Measurements from ENCODE around the gene PCBP2.
A peak's percentile ranks its signal among the peaks of the same experiment; 100 is the strongest.

Gene PCBP2

GRCh38 chr12:53495903-53496751 is 44.2 kb downstream of the PCBP2 start:
- DNase-seq, result no peak

- DNase-seq, result no peak
These were observed 44.8 kb downstream of the PCBP2 start for GRCh38 chr12:53496752-53497032.

- DNase-seq, result no peak
These were observed 45.6 kb downstream of the PCBP2 start for GRCh38 chr12:53497461-53497860.

- DNase-seq, result no peak
These were observed 46.3 kb downstream of the PCBP2 start for GRCh38 chr12:53498235-53498630.

GRCh38 chr12:53499266-53500141 is 47.6 kb downstream of the PCBP2 start, which contains the start of gene MAP3K12:
TSS of gene MAP3K12 (minus strand) at chr12:53499458. CDS start at chr12:53487391, 12,067 bp downstream.
- peak; percentile 58 to 66 for DNase-seq

GRCh38 chr12:53500142-53500775 is 48.4 kb downstream of the PCBP2 start:
- DNase-seq, result no peak

- DNase-seq, result peak; percentile 99
These were observed 49.1 kb downstream of the PCBP2 start, which contains the start of gene TARBP2 for GRCh38 chr12:53500776-53501614. TSS of gene TARBP2 (plus strand) at chr12:53501283. CDS start at chr12:53501409, 126 bp downstream.

GRCh38 chr12:53501615-53502181 is 49.8 kb downstream of the PCBP2 start:
- DNase-seq, result no peak

GRCh38 chr12:53502331-53502730 is 50.4 kb downstream of the PCBP2 start:
- DNase-seq, result no peak

GRCh38 chr12:53502983-53503728 is 51.3 kb downstream of the PCBP2 start:
- DNase-seq, result no peak

GRCh38 chr12:53504004-53504920 is 52.4 kb downstream of the PCBP2 start:
- no peak for DNase-seq

GRCh38 chr12:53505086-53505485 is 53.2 kb downstream of the PCBP2 start:
- DNase-seq, result no peak

GRCh38 chr12:53505555-53506449 is 53.9 kb downstream of the PCBP2 start:
- no peak for DNase-seq

GRCh38 chr12:53506450-53506785 is 54.5 kb downstream of the PCBP2 start:
- DNase-seq, result no peak

GRCh38 chr12:53506881-53507602 is 55.1 kb downstream of the PCBP2 start, which contains the start of gene NPFF:
TSS of gene NPFF (minus strand) at chr12:53507484. CDS start at chr12:53507474, 10 bp downstream.
- no peak for DNase-seq

- DNase-seq, result no peak
These were observed 55.6 kb downstream of the PCBP2 start for GRCh38 chr12:53507603-53507885.

GRCh38 chr12:53508534-53509170 is 56.8 kb downstream of the PCBP2 start:
- peak; percentile 78 to 80 for DNase-seq

- no peak for DNase-seq
These were observed 58.4 kb downstream of the PCBP2 start for GRCh38 chr12:53510181-53510812.

Measured in NCI-H2081 (cell line).